ENCODE results near the gene CDK5RAP2. TPM values are rescaled to one million over a fixed set of nuclear protein-coding genes. Genes with fewer than 3 reads are reported as not detected.
A peak's percentile ranks its signal among the peaks of the same experiment; 100 is the strongest.

CDK5RAP2 gene
- total RNA-seq, 2 experiments from 2014 or later, result 76.0 to 81.6 TPM

GRCh38 chr9:120564589-120564988 lies 15.4 kb downstream of the CDK5RAP2 start:
- TF ChIP-seq, protein P1, sequence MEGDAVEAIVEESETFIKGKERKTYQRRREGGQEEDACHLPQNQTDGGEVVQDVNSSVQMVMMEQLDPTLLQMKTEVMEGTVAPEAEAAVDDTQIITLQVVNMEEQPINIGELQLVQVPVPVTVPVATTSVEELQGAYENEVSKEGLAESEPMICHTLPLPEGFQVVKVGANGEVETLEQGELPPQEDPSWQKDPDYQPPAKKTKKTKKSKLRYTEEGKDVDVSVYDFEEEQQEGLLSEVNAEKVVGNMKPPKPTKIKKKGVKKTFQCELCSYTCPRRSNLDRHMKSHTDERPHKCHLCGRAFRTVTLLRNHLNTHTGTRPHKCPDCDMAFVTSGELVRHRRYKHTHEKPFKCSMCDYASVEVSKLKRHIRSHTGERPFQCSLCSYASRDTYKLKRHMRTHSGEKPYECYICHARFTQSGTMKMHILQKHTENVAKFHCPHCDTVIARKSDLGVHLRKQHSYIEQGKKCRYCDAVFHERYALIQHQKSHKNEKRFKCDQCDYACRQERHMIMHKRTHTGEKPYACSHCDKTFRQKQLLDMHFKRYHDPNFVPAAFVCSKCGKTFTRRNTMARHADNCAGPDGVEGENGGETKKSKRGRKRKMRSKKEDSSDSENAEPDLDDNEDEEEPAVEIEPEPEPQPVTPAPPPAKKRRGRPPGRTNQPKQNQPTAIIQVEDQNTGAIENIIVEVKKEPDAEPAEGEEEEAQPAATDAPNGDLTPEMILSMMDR (conservative IDR thresholded peaks at IDR 0.05; ENCODE audit: low read length), result no peak
- no peak for TF ChIP-seq EZH2phosphoT487 (IDR thresholded peaks at IDR 0.05; ENCODE audit: borderline replicate concordance, low read depth, low read length)
- Histone ChIP-seq H2AFZ (ENCODE audit: low read length) (no peak overlapping the region), H3K79me2 (ENCODE audit: insufficient read depth, low read depth, low read length) (peaks cover 13% of the 10 kb centered on the region; the same call in 1 of the 2 replicates), H3K9me3 (ENCODE audit: low read length) (no peaks in the 10 kb centered on the region), H3K27ac (ENCODE audit: low read depth, low read length, poor library complexity, severe bottlenecking) (no peak overlapping the region), H3K4me3 (ENCODE audit: low read depth, low read length, poor library complexity, severe bottlenecking) (no peak overlapping the region), H3K9me2 (ENCODE audit: insufficient read depth, low read length) (no peaks in the 10 kb centered on the region), H4K20me1 (ENCODE audit: insufficient read depth, low read length) (0 out of 2 replicates have a peak, but pooled peaks cover 6% of the 10 kb centered on the region), H3K4me2 (ENCODE audit: low read length) (no peak overlapping the region), H3K4me1 (ENCODE audit: insufficient read depth, low read length, poor library complexity, severe bottlenecking) (no peaks in the 10 kb centered on the region), H3K36me3 (ENCODE audit: insufficient read depth, low read length) (peaks cover 97% of the 10 kb centered on the region)
- DNase-seq (ENCODE audit: low spot score), result no peak
- no TSS peak for BruUV-seq (replicated peaks)
- POLR2A ChIA-PET, result interaction anchor here (0.7 to 1.1 kb wide), 3 partner anchors 22 to 107 kb away, joined by 3 to 6 read pairs (median 6); no protein-coding TSS in a partner anchor
- CTCF ChIA-PET (ENCODE audit: unreplicated experiment), result no interaction called here
- intact Hi-C loops (cut with micrococcal nuclease; ENCODE audit: unreplicated experiment), result no loop called here

DNA sequence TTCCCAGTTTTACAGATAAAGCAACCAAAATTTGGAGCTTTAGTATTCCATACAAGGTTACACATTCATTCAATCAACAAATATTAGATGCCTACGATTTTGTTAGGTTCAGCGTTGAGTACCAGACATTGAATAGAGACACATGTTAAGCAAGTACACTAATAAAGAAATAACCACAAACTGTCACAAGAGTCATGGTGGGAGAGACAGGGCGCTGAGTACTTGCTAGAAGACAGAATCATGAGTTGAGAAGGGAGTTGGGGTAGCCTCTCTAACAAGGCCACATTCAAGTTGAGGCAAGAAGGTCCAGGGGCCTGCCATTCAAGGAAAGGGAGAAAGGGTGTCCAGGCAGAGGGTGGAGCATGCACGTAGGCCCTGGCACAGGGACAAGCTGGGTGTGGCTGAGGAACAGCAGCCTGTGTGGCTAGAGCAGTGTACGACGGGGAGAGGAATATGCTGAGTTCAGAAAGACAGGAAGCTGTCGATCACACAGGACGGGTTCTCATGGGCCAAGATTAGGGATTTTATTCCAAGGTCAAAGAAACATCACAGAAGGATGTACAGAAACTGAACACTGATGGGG lies 17.0 kb downstream of the CDK5RAP2 start:
- Histone ChIP-seq H3K4me1 (ENCODE audit: insufficient read depth, low read length, poor library complexity, severe bottlenecking) (no peaks in the 10 kb centered on the region), H3K4me3 (ENCODE audit: low read depth, low read length, poor library complexity, severe bottlenecking) (no peak overlapping the region), H3K9me3 (ENCODE audit: low read length) (no peaks in the 10 kb centered on the region), H4K20me1 (ENCODE audit: insufficient read depth, low read length) (0 out of 2 replicates have a peak, but pooled peaks cover 6% of the 10 kb centered on the region), H3K4me2 (ENCODE audit: low read length) (no peak overlapping the region), H2AFZ (ENCODE audit: low read length) (no peak overlapping the region), H3K36me3 (ENCODE audit: insufficient read depth, low read length) (peaks cover 93% of the 10 kb centered on the region), H3K79me2 (ENCODE audit: insufficient read depth, low read depth, low read length) (peaks cover 18% of the 10 kb centered on the region; the same call in 1 of the 2 replicates), H3K9me2 (ENCODE audit: insufficient read depth, low read length) (no peaks in the 10 kb centered on the region), H3K27ac (ENCODE audit: low read depth, low read length, poor library complexity, severe bottlenecking) (no peak overlapping the region)
- no TSS peak for BruUV-seq (replicated peaks)
- intact Hi-C loops (cut with micrococcal nuclease; ENCODE audit: unreplicated experiment), result no loop called here
- ChIA-PET POLR2A (interaction anchor here (0.6 to 1.1 kb wide), 2 partner anchors 21 to 23 kb away, joined by 4 read pairs; no protein-coding TSS in a partner anchor), CTCF (ENCODE audit: unreplicated experiment) (no interaction called here)
- no peak for DNase-seq (ENCODE audit: low spot score)
- no peak for TF ChIP-seq EZH2phosphoT487 (IDR thresholded peaks at IDR 0.05; ENCODE audit: borderline replicate concordance, low read depth, low read length)
- TF ChIP-seq, protein P1 (conservative IDR thresholded peaks at IDR 0.05; ENCODE audit: low read length), result no peak

- no peaks in the 10 kb centered on the region for H3K4me1 ChIP-seq (ENCODE audit: insufficient read depth, low read length, poor library complexity, severe bottlenecking)
- H3K4me2 ChIP-seq (ENCODE audit: low read length), result no peak overlapping the region
- no peak overlapping the region for H3K4me3 ChIP-seq (ENCODE audit: low read depth, low read length, poor library complexity, severe bottlenecking)
- ChIA-PET CTCF (ENCODE audit: unreplicated experiment) (no interaction called here), POLR2A (interaction anchor here (0.6 to 1.1 kb wide), 3 partner anchors 17 to 33 kb away, joined by 4 read pairs; no protein-coding TSS in a partner anchor)
- H3K27ac ChIP-seq (ENCODE audit: low read depth, low read length, poor library complexity, severe bottlenecking), result no peak overlapping the region
- BruUV-seq (replicated peaks), result TSS peak; percentile 9
- H4K20me1 ChIP-seq (ENCODE audit: insufficient read depth, low read length), result 0 out of 2 replicates have a peak, but pooled peaks cover 6% of the 10 kb centered on the region
- TF ChIP-seq, protein P1 (conservative IDR thresholded peaks at IDR 0.05; ENCODE audit: low read length), result no peak
- TF ChIP-seq EZH2phosphoT487 (IDR thresholded peaks at IDR 0.05; ENCODE audit: borderline replicate concordance, low read depth, low read length), result no peak
- no peaks in the 10 kb centered on the region for H3K9me3 ChIP-seq (ENCODE audit: low read length)
- no peak overlapping the region for H2AFZ ChIP-seq (ENCODE audit: low read length)
- peaks cover 18% of the 10 kb centered on the region; the same call in 1 of the 2 replicates for H3K79me2 ChIP-seq (ENCODE audit: insufficient read depth, low read depth, low read length)
- no peaks in the 10 kb centered on the region for H3K9me2 ChIP-seq (ENCODE audit: insufficient read depth, low read length)
- no peak for DNase-seq (ENCODE audit: low spot score)
- peaks cover 89% of the 10 kb centered on the region for H3K36me3 ChIP-seq (ENCODE audit: insufficient read depth, low read length)
- intact Hi-C loops (cut with micrococcal nuclease; ENCODE audit: unreplicated experiment), result no loop called here
Observed at GRCh38 chr9:120561709-120562108, 18.3 kb downstream of the CDK5RAP2 start.

Data from OCI-LY7 (cell line).